Measurements from ENCODE around the gene HMX2. TPM values are rescaled to one million over a fixed set of nuclear protein-coding genes. Genes with fewer than 3 reads are reported as not detected.
"Not testable (repeated sequence)": the region's sequence is repeated elsewhere in the genome, so short reads cannot be mapped to it uniquely, and the experiment has no call there.

HMX2 gene
- total and polyA plus RNA-seq, 12 donors = not detected

DNA sequence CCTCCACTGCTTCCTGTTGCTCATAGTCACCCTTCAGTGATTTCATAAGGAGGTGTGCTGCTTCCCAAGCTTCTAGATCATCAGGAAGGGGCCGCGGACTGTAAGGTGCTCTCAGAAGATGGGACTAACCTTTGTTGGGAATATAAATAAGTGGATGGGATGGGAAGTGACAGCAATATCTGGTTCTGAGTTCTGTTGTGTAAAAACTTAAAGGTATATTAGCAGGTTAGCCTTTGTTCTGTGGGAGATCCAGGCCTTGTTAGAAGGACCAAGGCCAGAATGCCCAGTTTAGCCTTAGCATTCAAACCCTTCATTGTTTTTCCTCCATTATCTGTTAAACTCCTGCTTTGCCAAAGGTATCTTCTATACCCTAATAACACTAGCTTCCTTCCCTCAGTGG lies 18.7 kb downstream of the HMX2 start:
- ATAC-seq (no peak), DNase-seq (no peak)
- no peak for TF ChIP-seq CTCF (IDR thresholded peaks at IDR 0.05)
- no peak overlapping the region for H3K4me3 ChIP-seq
- H3K27me3 ChIP-seq = no peaks in the 10 kb centered on the region
- intact Hi-C loops (cut with DNase I) = no loop called here
- peaks cover 0 to 90% (median 31%) of the 10 kb centered on the region in 9 donors for H3K36me3 ChIP-seq
- H3K4me1 ChIP-seq = no peaks in the 10 kb centered on the region
- H3K27ac ChIP-seq = no peak overlapping the region
- no peaks in the 10 kb centered on the region for H3K9me3 ChIP-seq
- 96% methylated on average over 2 of the region's 2 CpGs for WGBS, 2 donors

DNA sequence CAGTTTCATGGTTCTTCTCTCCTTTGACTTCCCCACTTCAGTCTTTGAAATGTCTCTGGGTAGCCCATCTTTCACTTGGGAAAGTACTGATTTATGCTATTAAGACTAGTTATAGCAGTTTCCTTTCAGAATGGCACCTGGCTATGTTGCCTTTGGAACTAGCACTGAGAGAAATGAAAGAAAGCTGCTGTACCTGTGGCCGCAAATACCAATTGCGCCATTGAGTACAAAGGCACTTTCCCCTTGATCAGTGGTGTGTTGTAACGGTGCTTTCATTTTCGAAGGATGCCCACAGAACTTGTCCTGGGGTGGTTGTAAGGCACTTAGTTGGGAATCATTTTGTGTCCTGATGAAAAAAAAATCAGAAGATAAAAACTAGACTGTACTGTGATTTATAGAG lies 23.0 kb downstream of the HMX2 start:
- no peaks in the 10 kb centered on the region for H3K27me3 ChIP-seq
- H3K9me3 ChIP-seq = no peaks in the 10 kb centered on the region
- ATAC-seq = no peak
- 97 to 99% methylated on average over 4 of the region's 4 CpGs for WGBS, 2 donors
- no peak overlapping the region for H3K27ac ChIP-seq
- no peak overlapping the region for H3K4me3 ChIP-seq
- no peak for DNase-seq
- H3K4me1 ChIP-seq = no peaks in the 10 kb centered on the region
- no peak for TF ChIP-seq CTCF (IDR thresholded peaks at IDR 0.05)
- intact Hi-C loops (cut with DNase I) = loop anchor here in 1 of 10 donors (5.0 kb wide), 1 partner anchor 1104 kb away; no protein-coding TSS in a partner anchor
- H3K36me3 ChIP-seq = peaks cover 0 to 74% (median 3%) of the 10 kb centered on the region in 9 donors

- H3K9me3 ChIP-seq, H3K27me3 ChIP-seq, H3K27ac ChIP-seq, DNase-seq, H3K4me3 ChIP-seq, ATAC-seq, H3K4me1 ChIP-seq: not testable (repeated sequence)
- peaks cover 0 to 74% (median 0%) of the 10 kb centered on the region in 9 donors for H3K36me3 ChIP-seq
- WGBS, 2 donors = 94 to 96% methylated on average over 10 of the region's 10 CpGs
- intact Hi-C loops (cut with DNase I) = loop anchor here in 1 of 10 donors (5.0 kb wide), 1 partner anchor 1104 kb away; no protein-coding TSS in a partner anchor
Measured at GRCh38 chr10:123171616-123172015, 23.7 kb downstream of the HMX2 start.

- Histone ChIP-seq H3K27me3 (no peaks in the 10 kb centered on the region), H3K4me1 (no peaks in the 10 kb centered on the region), H3K4me3 (no peak overlapping the region), H3K9me3 (peaks cover 0 to 8% (median 0%) of the 10 kb centered on the region in 11 donors), H3K27ac (no peak overlapping the region), H3K36me3 (peaks cover 0 to 56% (median 0%) of the 10 kb centered on the region in 9 donors)
- WGBS, 2 donors = 78 to 80% methylated on average over 9 of the region's 9 CpGs
- DNase-seq (no peak), ATAC-seq (no peak)
- intact Hi-C loops (cut with DNase I) = no loop called here
- no peak for TF ChIP-seq CTCF (IDR thresholded peaks at IDR 0.05)
Measured at GRCh38 chr10:123175389-123176387, 27.8 kb downstream of the HMX2 start.

GRCh38 chr10:123178390-123178789 lies 30.5 kb downstream of the HMX2 start:
- H3K27ac ChIP-seq; intact Hi-C loops (cut with DNase I); H3K4me1 ChIP-seq; ATAC-seq; H3K27me3 ChIP-seq; H3K4me3 ChIP-seq; DNase-seq: not testable (repeated sequence)
- H3K9me3 ChIP-seq = peaks cover 0 to 24% (median 0%) of the 10 kb centered on the region in 11 donors
- peaks cover 0 to 41% (median 0%) of the 10 kb centered on the region in 9 donors for H3K36me3 ChIP-seq
- 98 to 99% methylated on average over 4 of the region's 4 CpGs for WGBS, 2 donors
